ENCODE measurements around the gene PEDS1. TPM values are rescaled to one million over a fixed set of nuclear protein-coding genes. Genes with fewer than 3 reads are reported as not detected.

PEDS1 gene
- total and polyA plus RNA-seq, 2 of the 4 experiments (the other 2 are of a cell fraction) = 24.0 to 59.9 TPM

DNA sequence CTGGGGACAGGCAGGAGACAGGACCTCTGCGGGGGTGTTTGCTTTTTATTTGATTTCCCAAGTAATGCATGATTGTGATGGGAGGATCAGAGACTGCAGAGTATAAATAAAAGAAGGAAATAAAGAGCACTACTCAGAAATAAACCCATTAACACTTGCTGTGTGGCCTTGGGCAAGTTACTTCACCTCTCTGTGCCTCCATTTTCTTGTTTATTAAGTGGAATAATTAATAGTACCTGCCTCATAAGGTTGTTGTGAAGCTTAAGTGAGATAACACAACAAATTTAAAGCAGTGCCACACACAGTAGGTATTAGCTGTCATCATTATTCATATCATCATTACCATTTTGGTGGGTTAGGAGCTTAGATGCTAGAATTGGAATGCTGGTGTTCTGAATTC is 45.2 kb upstream of the PEDS1 start:
- no peak overlapping the region for H3K27ac ChIP-seq (ENCODE audit: insufficient read depth, low read length)
- H2BK120ac ChIP-seq (ENCODE audit: low read depth, low read length) = no peak overlapping the region
- peaks cover 20% of the 10 kb centered on the region for H3K36me3 ChIP-seq (ENCODE audit: control insufficient read depth, insufficient read depth, low read length)
- no peak overlapping the region for H3K23ac ChIP-seq (ENCODE audit: low read depth, low read length)
- BruUV-seq (replicated peaks) = no TSS peak
- no CpG with 5 or more reads among the region's 1 CpG for WGBS, 2 experiments (ENCODE audit: extremely low coverage in 2 of 2, insufficient read length in 1 of 2)
- dilution Hi-C loops (cut with HindIII; ENCODE audit: low sequenced_read_pairs, unreplicated experiment) = no loop called here
- no peak overlapping the region for H3K14ac ChIP-seq (replicated peaks; ENCODE audit: low read depth, low read length)
- no peaks in the 10 kb centered on the region for H3K27me3 ChIP-seq (ENCODE audit: control insufficient read depth, insufficient read depth, low read length)
- ChIA-PET CTCF (interaction anchor here (0.7 kb wide), 2 partner anchors 26 to 293 kb away, joined by 3 read pairs; no protein-coding TSS in a partner anchor), POLR2A (ENCODE audit: unreplicated experiment) (no interaction called here)
- H2BK15ac ChIP-seq (ENCODE audit: low read depth, low read length) = no peak overlapping the region
- H2BK5ac ChIP-seq (ENCODE audit: low read depth, low read length, poor library complexity, severe bottlenecking) = no peak overlapping the region
- H3K18ac ChIP-seq (ENCODE audit: low read depth, low read length) = no peak overlapping the region
- no peak for TF ChIP-seq ELK1 (IDR thresholded peaks at IDR 0.05; ENCODE audit: borderline replicate concordance, low read depth, low read length)
- TF ChIP-seq, protein P1, sequence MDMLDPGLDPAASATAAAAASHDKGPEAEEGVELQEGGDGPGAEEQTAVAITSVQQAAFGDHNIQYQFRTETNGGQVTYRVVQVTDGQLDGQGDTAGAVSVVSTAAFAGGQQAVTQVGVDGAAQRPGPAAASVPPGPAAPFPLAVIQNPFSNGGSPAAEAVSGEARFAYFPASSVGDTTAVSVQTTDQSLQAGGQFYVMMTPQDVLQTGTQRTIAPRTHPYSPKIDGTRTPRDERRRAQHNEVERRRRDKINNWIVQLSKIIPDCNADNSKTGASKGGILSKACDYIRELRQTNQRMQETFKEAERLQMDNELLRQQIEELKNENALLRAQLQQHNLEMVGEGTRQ (IDR thresholded peaks at IDR 0.05; ENCODE audit: low read depth, low read length) = no peak
- no peak for TF ChIP-seq CEBPB (IDR thresholded peaks at IDR 0.05; ENCODE audit: low read depth, low read length)
- TF ChIP-seq MAFK (IDR thresholded peaks at IDR 0.05; ENCODE audit: low read depth, low read length) = no peak
- no peak for TF ChIP-seq BHLHE40 (IDR thresholded peaks at IDR 0.05; ENCODE audit: low read depth, low read length)
- TF ChIP-seq NFE2L2 (IDR thresholded peaks at IDR 0.05; ENCODE audit: low read depth, low read length) = no peak
- TF ChIP-seq SMC3 (IDR thresholded peaks at IDR 0.05; ENCODE audit: low read depth, low read length) = no peak
- TF ChIP-seq FOS (IDR thresholded peaks at IDR 0.05; ENCODE audit: low read depth, low read length) = no peak
- no peak for TF ChIP-seq POLR2A (IDR thresholded peaks at IDR 0.05; ENCODE audit: low read depth, low read length)
- TF ChIP-seq MAZ (IDR thresholded peaks at IDR 0.05; ENCODE audit: borderline replicate concordance, low read depth, low read length) = no peak
- no peak for TF ChIP-seq RAD21 (IDR thresholded peaks at IDR 0.05; ENCODE audit: low read length)
- TF ChIP-seq RFX5 (IDR thresholded peaks at IDR 0.05; ENCODE audit: low read depth, low read length) = no peak
- no peak for TF ChIP-seq RCOR1 (IDR thresholded peaks at IDR 0.05; ENCODE audit: insufficient replicate concordance, low read length)
- peaks cover 5% of the 10 kb centered on the region; the same call in 1 of the 2 replicates for H3K9me3 ChIP-seq (ENCODE audit: control insufficient read depth, insufficient read depth, low read length)
- no peak overlapping the region for H2AK5ac ChIP-seq (ENCODE audit: low read depth, low read length)
- no peak overlapping the region for H4K5ac ChIP-seq (ENCODE audit: low read depth, low read length)
- H3K9ac ChIP-seq (ENCODE audit: low read depth, low read length) = no peak overlapping the region
- no peak overlapping the region for H3K4me3 ChIP-seq (ENCODE audit: insufficient read depth, low read depth, low read length)
- no peak overlapping the region for H4K8ac ChIP-seq (ENCODE audit: low read depth in 2 of 2, low read length in 2 of 2)
- DNase-seq (no peak), ATAC-seq (ENCODE audit: low read depth) (no peak)
- H3K79me1 ChIP-seq (ENCODE audit: low read depth in 1 of 2, low read length in 2 of 2) = peaks cover 8 to 40% of the 10 kb centered on the region in 2 experiments
- peaks cover 33% of the 10 kb centered on the region for H4K20me1 ChIP-seq (ENCODE audit: insufficient read depth, low read length)
- intact Hi-C loops (cut with micrococcal nuclease) = no loop called here
- no peak overlapping the region for H3K4ac ChIP-seq (ENCODE audit: low read depth, low read length)
- H2AFZ ChIP-seq (replicated peaks; ENCODE audit: low read length, poor library complexity) = no peak overlapping the region
- H4K91ac ChIP-seq (ENCODE audit: insufficient read depth, low read depth, low read length) = no peak overlapping the region
- peaks cover 11% of the 10 kb centered on the region for H3K4me1 ChIP-seq (ENCODE audit: control insufficient read depth, insufficient read depth, low read length)
- no peak overlapping the region for H2AK9ac ChIP-seq (replicated peaks; ENCODE audit: low read depth, low read length, poor library complexity)
- peaks cover 10% of the 10 kb centered on the region for H3K9me1 ChIP-seq (ENCODE audit: insufficient read depth, low read length)
- no peak overlapping the region for H2BK20ac ChIP-seq (ENCODE audit: low read depth, low read length)
- no peak overlapping the region for H3K4me2 ChIP-seq (ENCODE audit: low read depth, low read length)
- H3K56ac ChIP-seq (ENCODE audit: extremely low read depth, insufficient read depth, low read length) = no peak overlapping the region
- in situ Hi-C loops (cut with MboI; ENCODE audit: low sequenced_read_pairs) = no loop called here

Measured in IMR-90 (cell line).